SU-DHL-6 (cell line): ENCODE measurements around the gene GAGE12G.

Experiments used
- H2AFZ ChIP-seq: fragments of 200-600 bp; sonication (generic); 2 replicates; pipeline ENCODE4 v1.6.1; 2014; ENCODE audit warnings: low read depth, mild to moderate bottlenecking, moderate library complexity, mixed read lengths, antibody characterized with exemption, low read length; ENCODE audit not compliant: severe bottlenecking
- H3F3A ChIP-seq: fragments of 200-600 bp; shearing (Covaris generic); 2 replicates; pipeline ENCODE4 v1.6.0; 2016; ENCODE audit warnings: antibody characterized with exemption, mild to moderate bottlenecking; ENCODE audit not compliant: insufficient read depth
- H3K27ac ChIP-seq: fragments of 200-600 bp; sonication (generic); 2 replicates; pipeline ENCODE4 v1.5.1; 2016; ENCODE audit warnings: low read depth, mild to moderate bottlenecking, low read length, moderate library complexity, mixed read lengths
- H3K27me3 ChIP-seq: fragments of 200-600 bp; sonication (generic), shearing (Covaris generic); 2 replicates; pipeline ENCODE4 v1.6.0; 2014; ENCODE audit warnings: mild to moderate bottlenecking, low read length
- H3K36me3 ChIP-seq: fragments of 200-600 bp; sonication (generic); 2 replicates; pipeline ENCODE4 v1.6.1; 2014; ENCODE audit warnings: mild to moderate bottlenecking, low read length, mixed read lengths
- H3K4me2 ChIP-seq: fragments of 300-600, 200-600 bp; shearing (Covaris generic), sonication (generic); 2 replicates; pipeline ENCODE4 v1.6.0; 2014; ENCODE audit warnings: low read length, low read depth, mild to moderate bottlenecking; ENCODE audit not compliant: poor library complexity, severe bottlenecking
- H3K4me3 ChIP-seq: fragments of 200-600 bp; sonication (generic); 2 replicates; pipeline ENCODE4 v1.5.1; 2014; ENCODE audit warnings: antibody characterized with exemption, low read length, mild to moderate bottlenecking, mixed read lengths; ENCODE audit not compliant: insufficient read depth, poor library complexity, severe bottlenecking
- H3K79me2 ChIP-seq: fragments of 200-600 bp; sonication (generic); 2 replicates; pipeline ENCODE4 v1.6.1; 2014; ENCODE audit warnings: mild to moderate bottlenecking, low read length, moderate library complexity; ENCODE audit not compliant: insufficient read depth
- H3K9ac ChIP-seq: fragments of 200-600 bp; sonication (generic); 2 replicates; pipeline ENCODE4 v1.7.0; 2014; ENCODE audit warnings: mild to moderate bottlenecking, low read length
- H3K9me2 ChIP-seq: fragments of 200-600 bp; sonication (generic); replicated peaks from 2 replicates; pipeline ENCODE4 v1.6.1; 2014; ENCODE audit warnings: low read length; ENCODE audit not compliant: insufficient read depth
- H3K9me3 ChIP-seq: fragments of 200-600 bp; sonication (generic); 2 replicates; pipeline ENCODE4 v1.6.1; 2014; ENCODE audit warnings: low read length, mixed read lengths; ENCODE audit not compliant: insufficient read depth
- H4K20me1 ChIP-seq: fragments of 200-600 bp; sonication (generic); 2 replicates; pipeline ENCODE4 v1.6.1; 2014; ENCODE audit warnings: low read depth, mild to moderate bottlenecking, antibody characterized with exemption, low read length, moderate library complexity, mixed read lengths
- CTCF ChIP-seq: fragments of 200-600 bp; sonication (generic); IDR thresholded peaks from one replicate; pipeline ENCODE4 v1.5.1; 2017; ENCODE audit warnings: antibody characterized with exemption, mild to moderate bottlenecking, low read length, moderate library complexity; ENCODE audit not compliant: insufficient read depth, poor library complexity, severe bottlenecking
- EZH2phosphoT487 ChIP-seq: fragments of 200-600 bp; sonication (generic), shearing (Covaris generic); conservative IDR thresholded peaks from 2 replicates; pipeline ENCODE4 v1.6.1; 2018; ENCODE audit warnings: mild to moderate bottlenecking, antibody characterized with exemption, low read length, moderate library complexity, mixed read lengths

The GAGE12G gene

GRCh38 chrX:49618574-49618973 lies 48.4 kb downstream of the GAGE12G start:
- no peak overlapping the region for H3K4me3 ChIP-seq
- H3K27me3 ChIP-seq, result no peaks in the 10 kb centered on the region
- no peak for TF ChIP-seq EZH2phosphoT487
- no peak for TF ChIP-seq CTCF
- no peak overlapping the region for H3K4me2 ChIP-seq
- no peaks in the 10 kb centered on the region for H3K36me3 ChIP-seq
- H3K27ac ChIP-seq, result no peak overlapping the region
- no peak overlapping the region for H3K9ac ChIP-seq
- H3K9me3 ChIP-seq, result no peaks in the 10 kb centered on the region
- H3F3A ChIP-seq, result no peaks in the 10 kb centered on the region
- no peaks in the 10 kb centered on the region for H3K9me2 ChIP-seq
- H3K79me2 ChIP-seq, result no peaks in the 10 kb centered on the region
- no peak overlapping the region for H2AFZ ChIP-seq
- no peaks in the 10 kb centered on the region for H4K20me1 ChIP-seq
